Activated CD8-positive, alpha-beta T cell treated with anti-CD3 and anti-CD28 coated beads for 36 hours (primary cell): ENCODE results near the gene KDM2A. TPM values are rescaled to one million over a fixed set of nuclear protein-coding genes. Genes with fewer than 3 reads are reported as not detected.
A peak's percentile ranks its signal among the peaks of the same experiment; 100 is the strongest.

ENCODE experiments used
- ATAC-seq: fragments of 200-7000 bp; cut with Tn5 transposase; one replicate; pipeline ENCODE4 v1.10.0; 2021; ENCODE audit warnings: mild to moderate bottlenecking, moderate library complexity
- CTCF ChIA-PET: fragments of 350-600 bp; sonication (Branson Sonifier 250); formaldehyde crosslinking; loops from one replicate; lab custom pipeline; 2021; ENCODE audit warnings: antibody characterized with exemption; lab: Charles Lee
- POLR2A ChIA-PET: fragments of 350-600 bp; sonication (Branson Sonifier 250); formaldehyde crosslinking; loops from one replicate; lab custom pipeline; 2021; ENCODE audit warnings: antibody characterized with exemption; lab: Charles Lee
- DNase-seq: peaks from one replicate; pipeline ENCODE4 v3.0.0-alpha.2; 2020
- H3K27ac Mint-ChIP-seq: one replicate; pipeline ENCODE4 v1.8.0; 2021; ENCODE audit warnings: mild to moderate bottlenecking, mixed read lengths
- H3K27me3 Mint-ChIP-seq: one replicate; pipeline ENCODE4 v1.8.0; 2021; ENCODE audit warnings: mixed read lengths
- H3K36me3 Mint-ChIP-seq: one replicate; pipeline ENCODE4 v1.8.0; 2021; ENCODE audit warnings: low read depth, mixed read lengths
- H3K4me1 Mint-ChIP-seq: one replicate; pipeline ENCODE4 v1.8.0; 2021; ENCODE audit warnings: low read depth, mixed read lengths
- H3K4me3 Mint-ChIP-seq: one replicate; pipeline ENCODE4 v1.8.0; 2021; ENCODE audit warnings: mild to moderate bottlenecking, moderate library complexity, mixed read lengths
- H3K9me3 Mint-ChIP-seq: one replicate; pipeline ENCODE4 v1.8.0; 2021; ENCODE audit warnings: mixed read lengths
- CTCF ChIP-seq: fragments of 200-600 bp; IDR thresholded peaks from one replicate; pipeline ENCODE4 v1.8.0; 2022; ENCODE audit warnings: antibody characterized with exemption, mild to moderate bottlenecking
- intact Hi-C: fragments of 100-400 bp; cut with micrococcal nuclease; formaldehyde crosslinking; loops from one replicate; pipeline ENCODE4 v1.10.0; 2022
- total RNA-seq, 2 experiments: library from RNA; stranded (reverse); gene quantifications; one replicate each; pipeline ENCODE4 v1.2.3, GENCODE V29; 2021

KDM2A gene
- total RNA-seq, 2 experiments from 2014 or later = 79.6 to 88.1 TPM

GRCh38 chr11:67153971-67154370 is 34.9 kb downstream of the KDM2A start:
- ChIA-PET CTCF (interaction anchor here (0.9 to 2.1 kb wide), 4 partner anchors 14 to 163 kb away, joined by 3 to 6 read pairs (median 3); no protein-coding TSS in a partner anchor), POLR2A (no interaction called here)
- H3K4me1 Mint-ChIP-seq = peaks cover 14% of the 10 kb centered on the region
- no peaks in the 10 kb centered on the region for H3K27me3 Mint-ChIP-seq
- no peaks in the 10 kb centered on the region for H3K9me3 Mint-ChIP-seq
- H3K36me3 Mint-ChIP-seq = peaks cover 9% of the 10 kb centered on the region
- no peak overlapping the region for H3K27ac Mint-ChIP-seq
- intact Hi-C loops = no loop called here
- no peak overlapping the region for H3K4me3 Mint-ChIP-seq
- DNase-seq (no peak), ATAC-seq (no peak)
- no peak for TF ChIP-seq CTCF

GRCh38 chr11:67154726-67155125 is 35.7 kb downstream of the KDM2A start:
- H3K36me3 Mint-ChIP-seq = peaks cover 9% of the 10 kb centered on the region
- TF ChIP-seq CTCF = no peak

GRCh38 chr11:67157691-67158090 is 38.6 kb downstream of the KDM2A start:
- Mint-ChIP-seq H3K9me3 (no peaks in the 10 kb centered on the region), H3K36me3 (peaks cover 4% of the 10 kb centered on the region), H3K27ac (no peak overlapping the region), H3K27me3 (no peaks in the 10 kb centered on the region), H3K4me3 (no peak overlapping the region), H3K4me1 (peaks cover 25% of the 10 kb centered on the region)
- ATAC-seq (no peak), DNase-seq (no peak)
- intact Hi-C loops = no loop called here
- no peak for TF ChIP-seq CTCF
- CTCF ChIA-PET = interaction anchor here (1.9 to 2.3 kb wide), 3 partner anchors 10 to 76 kb away, joined by 4 to 10 read pairs (median 8); no protein-coding TSS in a partner anchor
- POLR2A ChIA-PET = interaction anchor here (0.9 kb wide), 1 partner anchor 83 kb away, joined by 3 read pairs; no protein-coding TSS in a partner anchor

More at GRCh38 chr11:67154726-67155125, 35.7 kb downstream of the KDM2A start:
- no peaks in the 10 kb centered on the region for H3K27me3 Mint-ChIP-seq
- CTCF ChIA-PET = interaction anchor here (0.9 kb wide), 1 partner anchor 13 kb away, joined by 3 read pairs; no protein-coding TSS in a partner anchor
- no peaks in the 10 kb centered on the region for H3K9me3 Mint-ChIP-seq
- intact Hi-C loops = no loop called here
- H3K27ac Mint-ChIP-seq = no peak overlapping the region
- no peak for DNase-seq
- POLR2A ChIA-PET = no interaction called here
- peaks cover 15% of the 10 kb centered on the region for H3K4me1 Mint-ChIP-seq
- H3K4me3 Mint-ChIP-seq = no peak overlapping the region
- no peak for ATAC-seq

- Mint-ChIP-seq H3K27ac (no peak overlapping the region), H3K4me1 (peaks cover 28% of the 10 kb centered on the region), H3K27me3 (no peaks in the 10 kb centered on the region), H3K4me3 (no peak overlapping the region), H3K9me3 (no peaks in the 10 kb centered on the region), H3K36me3 (peaks cover 6% of the 10 kb centered on the region)
- POLR2A ChIA-PET = interaction anchor here (0.9 kb wide), 1 partner anchor 83 kb away, joined by 3 read pairs; no protein-coding TSS in a partner anchor
- CTCF ChIA-PET = interaction anchor here (1.8 to 2.0 kb wide), 2 partner anchors 10 to 77 kb away, joined by 5 to 10 read pairs; no protein-coding TSS in a partner anchor
- no peak for ATAC-seq
- intact Hi-C loops = no loop called here
- DNase-seq = no peak
- no peak for TF ChIP-seq CTCF
Measured at GRCh38 chr11:67158221-67158620, 39.2 kb downstream of the KDM2A start.

- Mint-ChIP-seq H3K36me3 (peaks cover 7% of the 10 kb centered on the region), H3K27ac (peak overlapping the region; percentile 3), H3K9me3 (no peaks in the 10 kb centered on the region), H3K27me3 (no peaks in the 10 kb centered on the region), H3K4me1 (peaks cover 30% of the 10 kb centered on the region), H3K4me3 (no peak overlapping the region)
- intact Hi-C loops = no loop called here
- POLR2A ChIA-PET = interaction anchor here (1.0 kb wide), 1 partner anchor 12 kb away, joined by 3 read pairs; no protein-coding TSS in a partner anchor
- DNase-seq (no peak), ATAC-seq (no peak)
- no peak for TF ChIP-seq CTCF
- CTCF ChIA-PET = interaction anchor here (0.9 to 1.0 kb wide), 2 partner anchors 65 to 78 kb away, joined by 3 read pairs; no protein-coding TSS in a partner anchor
Measured at GRCh38 chr11:67160045-67160444, 41.0 kb downstream of the KDM2A start.
